SIG-M5 treated with dmso at 0.1 percent for 504 hours (cell line): Measurements from ENCODE around the gene MON2.
"Not testable (repeated sequence)": the region's sequence is repeated elsewhere in the genome, so short reads cannot be mapped to it uniquely, and the experiment has no call there.

Experiments used
- DNase-seq: peaks from one replicate; lab custom pipeline; 2025; ENCODE audit not compliant: unreplicated experiment; lab: John Stamatoyannopoulos, UW

The MON2 gene

DNA sequence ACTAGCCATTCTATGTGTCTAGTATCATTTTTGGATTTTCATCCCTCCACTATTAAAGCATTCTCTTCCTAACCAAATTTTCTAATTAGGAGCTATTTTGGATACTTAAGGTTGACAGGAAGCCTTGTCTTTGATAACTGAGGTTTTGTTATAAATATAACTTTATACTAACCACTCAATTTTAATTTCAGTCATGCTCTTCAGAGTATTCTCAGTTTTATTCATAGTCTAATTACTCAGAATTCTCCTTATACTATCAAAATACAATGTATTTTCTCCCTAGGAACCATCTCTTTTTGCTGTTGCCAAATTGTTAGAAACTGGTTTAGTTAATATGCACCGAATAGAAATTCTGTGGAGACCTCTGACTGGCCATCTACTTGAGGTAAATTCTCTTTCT lies 76.2 kb downstream of the MON2 start:
- no peak for DNase-seq

DNA sequence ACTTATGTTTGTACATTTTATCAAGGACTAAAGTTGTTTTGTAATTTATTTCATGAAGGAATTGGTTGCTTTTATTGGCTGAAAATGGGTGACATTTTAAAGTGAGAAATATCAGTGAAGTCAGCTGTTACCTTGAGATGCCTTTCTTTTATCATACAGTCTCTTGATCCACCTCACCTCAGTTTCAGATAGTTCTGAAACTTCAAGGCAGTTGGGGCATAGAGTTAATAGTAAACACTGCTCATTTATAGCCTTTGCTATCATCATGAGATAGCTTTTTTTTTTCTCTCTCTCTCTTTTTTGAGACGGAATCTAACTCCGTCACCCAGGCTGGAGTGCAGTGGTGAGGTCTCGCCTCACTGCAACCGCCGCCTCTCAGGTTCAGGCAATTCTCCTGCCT lies 76.7 kb downstream of the MON2 start:
- no peak for DNase-seq

DNA sequence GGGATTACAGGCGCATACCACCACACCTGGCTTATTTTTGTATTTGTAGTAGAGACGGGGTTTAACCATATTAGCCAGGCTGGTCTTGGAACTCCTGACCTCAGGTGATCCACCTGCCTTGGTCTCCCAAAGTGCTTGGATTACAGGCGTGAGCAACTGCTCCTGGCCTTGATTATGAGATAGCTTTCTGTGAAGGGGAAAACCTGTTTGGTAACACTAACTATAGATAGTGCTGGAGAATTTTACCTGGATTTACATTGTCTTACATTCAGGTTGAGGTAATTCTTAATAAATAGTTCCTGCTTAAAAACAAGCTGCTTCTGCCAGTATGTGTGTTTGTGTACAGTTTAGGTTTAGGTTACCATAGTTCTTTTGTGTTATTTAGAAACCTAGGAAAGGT lies 77.1 kb downstream of the MON2 start:
- DNase-seq: peak; percentile 36

DNA sequence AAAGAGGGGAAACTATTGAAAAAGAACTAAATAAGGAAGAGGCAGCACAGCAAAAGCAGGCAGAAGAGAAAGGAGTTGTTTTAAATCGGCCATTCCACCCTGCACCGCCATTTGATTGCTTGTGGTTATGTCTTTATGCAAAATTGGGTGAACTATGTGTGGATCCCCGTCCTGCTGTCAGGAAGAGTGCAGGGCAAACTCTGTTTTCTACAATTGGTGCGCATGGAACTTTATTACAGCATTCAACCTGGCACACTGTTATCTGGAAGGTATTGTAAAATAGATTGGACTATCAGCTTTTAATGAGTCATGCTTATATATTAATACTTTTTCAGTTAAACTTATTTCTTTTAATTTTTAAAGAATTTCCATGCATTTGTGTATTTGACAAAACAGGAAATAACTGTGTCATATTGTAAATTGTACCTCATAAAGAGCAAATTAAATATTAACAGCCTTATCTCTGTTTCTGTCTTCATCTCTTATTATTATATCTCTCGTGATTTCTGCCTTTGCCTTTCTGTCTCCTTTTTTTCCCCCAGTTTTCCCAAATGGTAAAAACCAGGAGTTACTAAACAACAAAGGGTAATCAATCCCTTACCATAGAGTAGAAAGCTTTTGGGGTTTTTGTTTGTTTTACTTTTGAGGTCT lies 86.4 kb downstream of the MON2 start:
- no peak for DNase-seq

DNA sequence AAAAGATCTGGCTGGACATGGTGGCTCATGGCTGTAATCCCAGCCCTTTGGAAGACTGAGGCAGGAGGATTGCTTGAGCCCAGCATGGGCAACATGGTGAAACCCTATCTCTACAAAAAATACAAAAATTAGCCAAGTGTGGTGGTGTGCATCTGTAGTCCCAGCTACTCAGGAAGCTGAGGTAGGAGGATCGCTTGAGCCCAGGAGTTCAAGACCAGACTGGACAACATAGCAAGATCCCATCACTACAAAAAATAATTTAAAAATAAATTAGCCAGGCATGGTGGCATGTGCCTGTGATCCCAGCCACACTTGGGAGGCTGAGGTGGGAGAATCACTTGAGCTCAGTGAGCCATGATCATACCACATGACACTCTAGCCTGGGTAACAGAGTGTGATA lies 92.7 kb downstream of the MON2 start:
- not testable (repeated sequence) for DNase-seq

DNA sequence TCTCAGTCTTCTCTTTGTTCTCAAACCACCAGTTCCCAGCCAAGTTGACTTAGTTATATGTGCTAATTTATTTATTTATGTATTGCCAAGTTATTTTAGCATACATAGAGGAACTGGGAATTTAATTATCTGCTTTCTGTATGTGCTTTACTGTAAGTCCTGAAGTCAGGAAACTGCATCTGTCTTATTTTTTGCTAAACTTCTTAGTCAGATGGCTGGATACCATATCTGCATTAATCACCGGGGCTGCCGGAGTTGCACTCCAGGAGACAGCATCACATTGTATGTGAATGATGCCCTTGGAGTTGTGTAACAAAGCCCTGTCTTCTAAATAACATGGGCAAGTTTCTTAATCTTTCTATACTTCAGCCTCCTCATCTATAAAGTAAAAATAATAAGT lies 96.2 kb downstream of the MON2 start:
- no peak for DNase-seq

DNA sequence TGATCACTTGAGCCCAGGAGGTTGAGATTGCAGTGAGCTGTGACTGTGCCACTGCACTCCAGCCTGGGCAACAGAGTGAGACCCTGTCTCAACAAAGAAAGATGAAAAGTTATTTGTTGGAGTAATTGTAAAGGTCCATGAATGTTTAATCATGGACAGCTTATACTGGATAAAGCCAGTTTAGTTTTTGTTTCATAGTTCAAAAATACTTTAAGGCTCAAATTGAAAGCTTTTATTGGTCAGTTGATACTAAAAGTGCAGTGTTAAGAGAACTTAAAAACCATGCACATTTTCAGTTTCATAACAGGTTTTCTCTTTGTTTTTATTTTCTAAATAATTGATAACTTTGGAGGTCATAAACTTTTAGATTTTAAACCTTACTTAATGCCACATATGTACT lies 108.4 kb downstream of the MON2 start:
- DNase-seq: no peak

DNA sequence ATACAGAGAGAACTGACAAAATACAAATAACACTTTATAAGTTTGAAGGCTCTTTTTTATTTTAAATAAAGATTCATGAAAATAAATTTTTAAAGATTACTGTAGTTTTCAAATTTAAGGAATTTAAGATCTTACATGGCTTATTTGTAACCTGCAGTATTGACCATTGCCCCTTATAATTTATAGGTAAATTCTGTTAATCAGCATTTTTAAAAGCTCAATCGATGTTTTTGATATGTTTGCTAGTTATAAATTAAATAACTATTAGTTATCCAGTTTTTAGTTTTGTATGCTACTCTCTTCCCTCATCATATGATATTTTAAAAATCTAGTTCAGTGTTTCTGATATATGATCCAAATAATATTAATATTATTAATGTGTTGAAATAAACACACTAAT lies 109.9 kb downstream of the MON2 start:
- no peak for DNase-seq

DNA sequence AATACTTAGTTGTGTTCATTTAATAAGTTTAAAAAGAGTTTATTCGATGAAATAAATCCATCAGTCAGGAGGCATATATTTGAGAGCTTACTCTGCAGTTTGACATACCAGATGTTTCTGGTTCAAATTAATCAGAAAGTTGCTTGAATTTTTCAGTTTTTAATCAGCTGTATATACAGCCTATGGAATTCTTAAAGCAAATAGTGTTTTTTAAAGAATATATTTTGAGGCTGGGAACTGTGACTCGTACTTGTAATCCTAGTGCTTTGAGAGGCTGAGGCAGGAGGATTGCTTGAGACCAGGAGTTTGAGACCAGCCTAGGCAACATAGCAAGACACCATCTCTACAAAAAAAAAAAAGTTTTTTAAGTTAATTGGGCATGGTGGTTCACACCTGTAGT lies 112.1 kb downstream of the MON2 start:
- DNase-seq: no peak

DNA sequence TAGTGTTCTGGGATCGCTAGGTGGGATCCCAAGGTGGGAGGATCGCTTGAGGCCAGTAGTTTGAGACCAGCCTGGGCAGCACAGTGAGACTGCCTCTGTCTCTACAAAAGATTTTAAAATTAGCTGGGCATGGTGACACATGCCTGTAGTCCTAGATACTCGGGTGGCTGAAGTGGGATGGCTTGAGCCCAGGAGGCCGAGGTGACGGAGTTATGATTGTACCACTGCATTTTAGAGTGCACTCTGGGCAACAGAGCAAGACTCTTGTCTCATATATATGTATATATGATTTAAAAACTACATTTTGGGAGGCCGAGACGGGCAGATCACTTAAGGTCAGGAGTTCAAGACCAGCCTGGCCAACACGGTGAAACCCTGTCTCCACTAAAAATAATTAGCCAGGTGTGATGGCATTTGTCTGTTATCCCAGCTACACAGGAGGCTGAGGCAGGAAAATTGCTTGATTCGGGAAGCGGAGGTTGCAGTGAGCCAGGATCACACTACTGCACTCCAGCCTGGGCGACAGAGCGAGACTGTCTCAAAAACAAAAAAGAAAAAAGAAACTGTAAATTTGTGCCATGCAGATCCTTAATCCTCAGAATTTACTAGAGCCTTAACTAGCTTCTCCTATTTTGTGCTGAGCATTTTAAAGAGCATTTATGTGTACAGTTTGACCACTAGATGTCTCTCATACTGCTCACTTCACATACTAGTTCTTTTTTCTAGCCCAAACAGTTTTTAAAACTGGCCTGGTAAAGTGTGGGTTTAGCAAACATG lies 114.8 kb downstream of the MON2 start:
- DNase-seq: peak; percentile 84

DNA sequence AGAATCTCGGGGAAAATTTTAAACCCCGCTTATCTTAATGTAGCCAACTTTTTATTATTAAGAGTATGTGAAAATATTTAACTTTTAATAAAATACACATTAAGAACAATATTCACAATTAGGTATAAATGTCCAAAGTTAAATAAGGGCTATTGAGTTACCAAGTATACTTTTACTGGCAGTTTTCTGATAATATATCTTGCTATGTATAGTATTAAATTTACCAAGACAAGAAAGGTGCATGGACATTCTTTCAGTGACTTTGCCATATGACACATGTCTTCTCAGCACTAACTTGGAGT lies 115.4 kb downstream of the MON2 start:
- no peak for DNase-seq

DNA sequence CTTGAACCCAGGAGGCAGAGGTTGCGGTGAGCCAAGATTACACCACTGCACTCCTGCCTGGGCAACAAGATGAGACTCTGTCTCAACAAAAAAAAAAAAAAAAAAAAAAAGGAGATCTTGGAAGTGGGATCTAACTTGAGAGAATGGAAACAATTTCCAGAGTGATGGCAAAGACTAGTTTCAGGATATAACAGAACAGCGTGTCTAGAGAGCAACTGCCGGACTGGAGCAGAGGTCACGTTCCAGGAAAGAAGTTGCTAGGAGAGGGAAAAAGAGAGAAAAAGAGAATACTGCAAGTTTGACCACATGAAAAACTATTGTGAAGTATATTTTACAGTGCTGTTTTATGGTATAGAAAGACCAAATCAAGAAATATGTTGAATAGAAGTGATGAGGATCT lies 118.0 kb downstream of the MON2 start:
- DNase-seq: no peak

DNA sequence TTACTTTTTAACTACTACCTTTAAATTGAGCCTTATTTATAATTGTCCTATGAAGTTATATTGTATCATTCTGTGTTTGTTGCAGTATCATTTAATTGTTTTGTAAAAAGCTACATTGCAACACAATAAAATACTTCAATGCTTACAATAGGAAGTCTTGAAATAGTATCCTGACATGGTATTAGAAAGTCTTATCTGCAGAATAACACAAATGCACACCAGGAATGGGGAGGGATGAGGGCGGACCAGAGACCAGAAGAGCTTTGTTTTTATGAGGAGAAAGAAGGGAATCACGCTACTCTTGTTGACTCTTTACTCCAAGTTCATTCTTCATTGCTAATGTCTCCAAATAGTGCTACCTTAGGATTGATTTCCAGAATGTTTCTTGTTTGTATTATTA lies 120.2 kb downstream of the MON2 start:
- DNase-seq: no peak

DNA sequence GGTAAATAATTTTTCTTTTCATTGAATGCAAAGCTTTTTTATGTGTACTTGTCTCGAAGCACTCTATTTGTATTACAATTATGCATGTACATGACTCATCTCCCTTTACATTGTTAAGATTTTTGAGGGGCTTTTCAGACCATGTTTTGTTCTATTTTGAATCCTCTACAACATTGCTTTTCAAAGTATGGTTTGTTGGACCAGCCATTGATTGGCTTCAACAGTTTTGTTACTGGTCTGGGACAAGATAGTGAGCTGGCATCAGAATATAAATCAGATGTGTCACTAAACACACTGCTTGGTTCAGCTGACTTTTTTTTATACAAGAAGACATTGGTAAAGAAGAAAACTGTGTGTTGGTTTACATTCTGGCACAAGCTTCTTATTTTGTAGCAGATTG lies 122.3 kb downstream of the MON2 start:
- DNase-seq: no peak

DNA sequence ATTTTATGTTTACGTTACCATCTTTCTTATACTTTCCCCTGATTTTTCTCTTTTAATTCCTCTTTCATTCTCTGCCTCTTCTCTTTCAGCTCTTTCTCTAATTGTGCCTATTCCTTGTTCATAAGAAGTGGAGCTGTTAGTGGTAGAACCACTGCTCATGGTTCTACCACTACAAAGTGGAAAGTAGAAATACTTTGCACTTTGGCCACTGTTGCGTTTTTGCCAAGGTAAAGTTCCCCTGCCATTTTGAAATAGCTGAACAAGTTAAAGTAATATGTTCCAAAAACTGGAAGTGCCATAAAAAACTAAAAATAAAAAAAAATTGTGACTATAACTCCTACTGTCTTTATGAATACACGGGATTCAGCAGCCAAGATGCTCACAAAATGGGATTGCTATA lies 130.6 kb downstream of the MON2 start:
- no peak for DNase-seq

DNA sequence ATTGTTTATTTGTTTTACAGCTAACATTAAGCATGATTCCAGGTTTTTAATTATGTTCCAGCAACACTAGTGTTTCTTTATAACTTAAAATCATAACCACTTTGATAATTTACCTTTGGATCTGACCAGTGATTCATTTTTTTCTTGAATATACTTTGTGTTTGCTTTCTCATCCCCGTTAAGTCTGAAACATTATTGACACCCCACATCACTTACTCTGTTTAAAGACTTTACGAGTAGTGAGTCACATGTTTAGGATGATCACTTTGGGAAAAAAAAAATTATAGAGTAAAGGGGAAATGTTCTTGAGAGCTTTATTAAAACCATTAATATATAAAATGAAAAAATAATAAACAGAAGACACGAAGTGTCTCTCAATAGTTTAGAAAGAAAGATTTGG lies 132.2 kb downstream of the MON2 start:
- no peak for DNase-seq

DNA sequence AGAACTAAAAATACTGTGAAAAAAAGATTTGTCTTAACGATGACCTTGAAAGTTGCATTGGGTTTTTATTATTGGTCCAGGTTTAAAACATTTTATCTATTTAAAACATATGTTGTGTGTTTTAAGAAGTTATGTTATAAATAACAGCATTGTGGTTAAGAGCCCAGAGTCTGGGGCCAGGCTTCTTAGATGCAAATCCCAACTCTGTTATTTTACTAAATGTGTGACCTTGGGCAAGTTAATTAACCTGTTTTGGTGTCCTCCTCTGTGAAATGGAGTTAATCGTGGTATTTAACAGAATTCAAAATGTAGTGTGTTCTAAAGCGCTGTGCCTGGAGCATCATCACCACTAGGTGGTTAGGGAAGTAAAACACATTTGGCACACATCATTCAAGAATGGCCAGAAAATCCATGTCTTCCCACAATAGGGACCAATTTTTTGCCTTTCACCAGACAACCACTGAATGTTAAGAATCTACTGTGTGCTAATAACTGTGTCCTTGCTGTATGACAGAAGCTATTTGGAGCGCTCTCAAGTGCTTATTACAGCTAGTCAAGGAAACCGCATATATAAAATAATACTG lies 133.3 kb downstream of the MON2 start:
- DNase-seq: peak; percentile 21

DNA sequence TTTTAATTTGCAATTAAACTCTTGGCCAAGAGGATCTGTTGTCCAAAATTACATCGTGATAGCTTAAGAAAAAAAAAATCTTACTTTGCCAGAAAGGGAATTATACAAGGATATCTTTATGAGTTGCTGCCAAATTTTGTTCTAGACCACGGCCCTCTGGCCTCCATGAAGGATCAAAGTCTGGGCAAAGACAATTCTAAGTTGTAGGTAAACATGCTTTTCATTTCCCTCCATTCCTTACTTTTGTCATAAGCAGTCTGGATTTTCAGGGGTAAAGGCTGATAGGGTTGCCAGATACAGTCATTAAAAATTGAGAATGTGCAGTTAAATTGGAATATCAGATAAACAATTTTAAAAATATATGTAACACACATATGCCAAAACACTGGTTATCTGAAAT lies 135.1 kb downstream of the MON2 start:
- no peak for DNase-seq

DNA sequence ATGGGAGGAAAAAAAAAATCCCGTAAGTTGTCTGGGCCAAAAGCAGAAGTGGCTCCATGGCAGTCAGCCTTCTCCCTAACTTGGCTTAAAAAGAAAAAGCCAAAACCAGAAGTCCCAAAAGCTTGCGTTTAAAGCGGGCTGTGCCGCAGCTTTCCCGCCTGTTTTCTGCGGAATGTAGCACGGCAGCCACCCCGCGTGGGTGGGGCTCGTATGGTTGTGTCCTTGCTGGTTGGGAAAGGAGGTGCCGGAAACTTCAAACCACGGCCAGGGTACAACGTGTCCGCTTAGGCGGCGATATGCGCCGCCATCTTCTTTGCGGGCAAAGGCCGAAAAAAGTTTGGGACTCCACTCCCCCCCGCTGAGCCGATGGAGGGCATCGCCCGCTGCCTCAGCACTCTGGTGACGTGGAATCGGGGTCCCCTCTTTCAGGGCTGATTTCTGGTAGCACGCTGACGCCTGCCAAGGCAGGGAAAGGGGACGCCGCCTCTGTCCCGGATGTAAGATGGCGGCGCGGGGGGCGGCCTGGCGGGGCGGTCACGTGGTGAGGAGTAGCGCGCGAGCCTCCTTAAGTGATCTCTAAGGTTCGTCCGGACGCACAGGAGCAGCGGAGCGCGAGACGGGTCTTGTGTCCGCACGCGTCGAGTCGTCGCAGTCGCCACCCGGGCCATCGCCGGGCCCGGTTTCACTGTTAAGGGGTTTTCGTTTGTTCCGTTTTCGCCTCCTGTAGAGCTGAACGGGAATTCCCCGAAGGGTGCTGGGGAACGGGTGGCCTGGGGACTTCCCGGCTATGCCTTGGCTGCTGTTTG lies 135.8 kb downstream of the MON2 start:
- DNase-seq: peak; percentile 92

DNA sequence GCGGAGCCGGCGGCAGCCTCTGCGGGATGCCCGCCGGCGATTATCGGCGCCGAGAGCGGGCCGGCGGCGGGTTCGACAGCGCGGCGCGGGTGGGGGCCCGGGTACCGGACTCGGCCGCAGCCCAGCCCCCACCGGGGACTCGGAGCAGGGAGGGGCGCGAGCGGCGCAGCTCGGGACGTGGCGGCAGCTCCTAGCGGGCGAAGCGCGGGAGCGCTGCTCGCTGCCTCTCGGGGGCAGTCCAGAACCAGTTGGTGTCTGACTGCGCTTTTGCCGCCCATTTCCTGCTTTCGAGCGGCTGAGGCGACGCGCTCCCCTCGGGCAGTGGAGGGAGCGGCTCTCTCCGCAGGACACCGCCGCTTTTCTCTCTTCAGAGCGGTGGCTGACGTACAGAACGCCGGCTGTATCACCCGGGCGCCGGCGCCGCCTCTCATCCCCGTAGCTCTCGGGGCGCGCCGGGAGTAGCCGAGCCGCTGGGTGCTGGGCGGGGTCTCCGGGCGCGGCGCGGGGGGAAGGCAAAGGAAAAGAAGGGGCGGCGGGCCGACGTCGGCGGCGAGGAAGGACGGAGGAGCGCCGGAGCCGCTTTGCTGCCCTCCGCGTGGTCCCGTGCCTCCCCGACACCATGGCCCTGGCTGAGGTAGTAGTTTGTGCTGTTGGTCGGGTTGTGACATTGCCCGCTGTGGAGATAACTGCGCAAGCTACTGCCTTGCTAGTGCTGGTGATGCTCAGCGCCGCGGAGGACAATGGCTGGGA lies 136.6 kb downstream of the MON2 start:
- DNase-seq: peak; percentile 84

DNA sequence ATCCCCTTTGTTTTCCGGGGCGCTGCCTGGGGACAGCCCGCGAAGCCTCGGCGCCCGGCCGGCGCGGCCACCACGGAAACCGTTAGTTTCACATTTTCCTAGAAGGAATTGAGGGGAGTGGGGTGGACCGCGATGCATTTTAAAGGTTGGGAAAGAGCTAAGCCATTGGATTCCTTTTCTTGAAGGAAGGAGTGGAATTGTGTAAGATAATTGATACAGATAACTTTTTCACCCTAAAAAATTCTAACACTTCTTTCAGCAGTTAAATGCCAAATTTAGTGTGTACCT lies 137.1 kb downstream of the MON2 start:
- no peak for DNase-seq
